Kidney (tissue), 14 donors: ENCODE results near the gene KRTAP20-3. TPM values are rescaled to one million over a fixed set of nuclear protein-coding genes. Genes with fewer than 3 reads are reported as not detected.

Experiments used
- DNase-seq, 5 donors: peaks; one replicate each; pipeline ENCODE4 v3.0.0-alpha.2; 2013 to 2020
- FAIRE-seq: peaks from 2 replicates; lab custom pipeline; 2012; peaks lifted over from hg19 to GRCh38; lab: Jason Lieb, UNC
- H3K27ac ChIP-seq, 2 donors: one replicate each; pipeline ENCODE4 v1.7.0; 2013; ENCODE audit warnings: low read depth in 2 of 2, low read length in 2 of 2, inconsistent platforms in 1 of 2
- H3K27me3 ChIP-seq: one replicate; pipeline ENCODE4 v1.7.1; 2013; ENCODE audit warnings: low read length, inconsistent platforms; ENCODE audit not compliant: control insufficient read depth, insufficient read depth
- H3K36me3 ChIP-seq, 3 donors: one replicate each; pipeline versions ENCODE4 v1.7.0 to v1.7.1; 2013; ENCODE audit warnings: low read length in 3 of 3, control low read depth in 1 of 3, inconsistent platforms in 1 of 3; ENCODE audit not compliant: insufficient read depth in 3 of 3, control insufficient read depth in 2 of 3
- H3K4me1 ChIP-seq, 3 donors: one replicate each; pipeline versions ENCODE4 v1.7.0 to v1.7.1; 2013; ENCODE audit warnings: low read length in 3 of 3, inconsistent platforms in 1 of 3, low read depth in 1 of 3; ENCODE audit not compliant: control insufficient read depth in 2 of 3, insufficient read depth in 2 of 3
- H3K4me3 ChIP-seq, 3 donors: one replicate each; pipeline versions ENCODE4 v1.7.0 to v1.8.1; 2013; ENCODE audit warnings: low read length in 3 of 3, control low read depth in 1 of 3, inconsistent platforms in 1 of 3
- H3K9ac ChIP-seq, 3 donors: one replicate each; pipeline versions ENCODE4 v1.7.0 to v1.7.1; 2013; ENCODE audit warnings: low read length in 3 of 3, control low read depth in 1 of 3, inconsistent platforms in 1 of 3
- H3K9me3 ChIP-seq, 3 donors: one replicate each; pipeline versions ENCODE4 v1.7.0 to v1.7.1; 2013; ENCODE audit warnings: low read length in 3 of 3, control low read depth in 1 of 3, inconsistent platforms in 1 of 3; ENCODE audit not compliant: control insufficient read depth in 2 of 3, insufficient read depth in 1 of 3
- intact Hi-C: fragments of 100-400 bp; cut with DNase I; formaldehyde crosslinking; loops from one replicate; pipeline ENCODE4 v1.11.1; 2022
- polyA plus RNA-seq: library from polyadenylated mRNA; stranded (reverse); fragments of 350-450 nt; fragmentation: Illumina TruSeq; extraction: RNeasy Lipid Tissue Mini Kit (QIAGEN cat#74804); gene quantifications from one replicate; pipeline ENCODE4 v1.2.3, GENCODE V29; 2014; ENCODE audit warnings: low read depth, low replicate concordance; ENCODE audit not compliant: insufficient read depth
- total RNA-seq: library from RNA; stranded (reverse); fragmentation: NEBNext Ultra II Directional; extraction: Animal tissue kit (Norgen Biotek cat#: 25700); gene quantifications from one replicate; pipeline ENCODE4 v1.2.1, GENCODE V29; 2021
- TF ChIP-seq, protein P1 (sequence below): IDR thresholded peaks from 3 replicates; pipeline ENCODE4 v1.5.1; 2012; ENCODE audit warnings: mild to moderate bottlenecking, moderate library complexity, borderline replicate concordance; ENCODE audit not compliant: insufficient read depth; ENCODE audit errors: extremely low read depth
- donor health status: control.
- donor health status: control.
- donor health status: control.
- donor health status: control.
- donor health status: control.
- donor health status: DM: yes; HTN: yes; CAD: no.
- donor health status: Normal renal cell carcinoma (clear cell type).

Gene KRTAP20-3
- total and polyA plus RNA-seq, 2 donors from 2014 or later, result not detected

DNA sequence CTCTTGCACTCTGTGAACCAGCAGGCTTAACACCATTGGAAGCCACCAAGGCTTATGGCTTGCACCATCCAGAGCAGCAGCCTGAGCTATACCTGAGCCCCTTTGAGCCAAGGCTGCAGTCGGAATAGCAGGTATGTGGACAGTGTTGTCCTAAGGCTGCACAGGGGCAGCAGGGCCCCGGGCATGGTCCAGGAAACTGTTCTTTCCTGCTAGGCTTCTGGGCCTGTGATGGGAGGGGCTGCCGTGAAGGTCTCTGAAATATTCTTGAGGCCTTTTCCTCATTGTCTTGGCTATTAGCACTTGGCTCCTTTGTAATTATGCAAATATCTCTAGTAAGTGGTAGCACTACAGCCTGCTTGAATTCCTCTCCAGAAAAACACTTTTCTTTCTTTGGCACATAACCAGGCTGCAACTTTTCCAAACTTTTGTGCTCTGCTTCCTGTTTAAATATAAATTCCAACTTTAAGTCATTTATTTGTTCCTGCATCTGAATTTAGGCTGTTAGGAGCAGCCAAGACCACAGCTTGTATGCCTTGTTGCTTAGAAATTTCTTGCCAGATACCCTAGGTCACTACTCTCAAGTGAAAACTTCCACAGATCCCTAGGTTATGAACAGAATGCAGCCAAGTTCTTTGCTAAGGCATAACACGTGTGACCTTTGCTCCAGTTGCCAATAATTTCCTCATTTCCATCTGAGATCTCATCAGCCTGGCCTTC, 17.1 kb upstream of the KRTAP20-3 start:
- intact Hi-C loops, result no loop called here
- TF ChIP-seq, protein P1, sequence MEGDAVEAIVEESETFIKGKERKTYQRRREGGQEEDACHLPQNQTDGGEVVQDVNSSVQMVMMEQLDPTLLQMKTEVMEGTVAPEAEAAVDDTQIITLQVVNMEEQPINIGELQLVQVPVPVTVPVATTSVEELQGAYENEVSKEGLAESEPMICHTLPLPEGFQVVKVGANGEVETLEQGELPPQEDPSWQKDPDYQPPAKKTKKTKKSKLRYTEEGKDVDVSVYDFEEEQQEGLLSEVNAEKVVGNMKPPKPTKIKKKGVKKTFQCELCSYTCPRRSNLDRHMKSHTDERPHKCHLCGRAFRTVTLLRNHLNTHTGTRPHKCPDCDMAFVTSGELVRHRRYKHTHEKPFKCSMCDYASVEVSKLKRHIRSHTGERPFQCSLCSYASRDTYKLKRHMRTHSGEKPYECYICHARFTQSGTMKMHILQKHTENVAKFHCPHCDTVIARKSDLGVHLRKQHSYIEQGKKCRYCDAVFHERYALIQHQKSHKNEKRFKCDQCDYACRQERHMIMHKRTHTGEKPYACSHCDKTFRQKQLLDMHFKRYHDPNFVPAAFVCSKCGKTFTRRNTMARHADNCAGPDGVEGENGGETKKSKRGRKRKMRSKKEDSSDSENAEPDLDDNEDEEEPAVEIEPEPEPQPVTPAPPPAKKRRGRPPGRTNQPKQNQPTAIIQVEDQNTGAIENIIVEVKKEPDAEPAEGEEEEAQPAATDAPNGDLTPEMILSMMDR, result no peak
- no peaks in the 10 kb centered on the region for H3K27me3 ChIP-seq
- no peaks in the 10 kb centered on the region for H3K36me3 ChIP-seq
- DNase-seq (no peak), FAIRE-seq (no peak)
- no peak overlapping the region for H3K4me3 ChIP-seq
- H3K27ac ChIP-seq, result no peak overlapping the region
- no peaks in the 10 kb centered on the region for H3K9me3 ChIP-seq
- no peak overlapping the region for H3K9ac ChIP-seq
- H3K4me1 ChIP-seq, result no peaks in the 10 kb centered on the region

DNA sequence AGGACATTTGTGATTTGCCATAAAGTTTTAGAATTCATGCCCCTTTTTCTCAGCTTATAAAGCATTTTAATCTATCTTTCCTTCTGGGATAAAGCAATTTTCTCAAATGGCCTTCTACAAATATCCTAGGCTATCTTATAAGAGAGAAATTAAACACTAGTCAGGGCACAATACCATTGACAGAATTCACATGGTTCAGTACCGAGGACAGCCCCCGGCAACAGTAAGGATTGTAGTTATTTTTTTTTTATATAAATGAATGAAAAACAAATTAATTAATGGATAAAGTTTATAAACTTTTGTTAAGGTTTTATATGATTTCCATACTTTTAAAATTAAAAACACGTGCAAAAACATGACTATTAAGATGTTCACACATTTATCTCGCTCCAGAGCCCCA, 14.6 kb upstream of the KRTAP20-3 start:
- DNase-seq (no peak), FAIRE-seq (no peak)
- no peaks in the 10 kb centered on the region for H3K4me1 ChIP-seq
- no peaks in the 10 kb centered on the region for H3K36me3 ChIP-seq
- no peaks in the 10 kb centered on the region for H3K27me3 ChIP-seq
- H3K27ac ChIP-seq, result no peak overlapping the region
- no peak overlapping the region for H3K4me3 ChIP-seq
- no peak overlapping the region for H3K9ac ChIP-seq
- TF ChIP-seq, protein P1, result no peak
- intact Hi-C loops, result no loop called here
- no peaks in the 10 kb centered on the region for H3K9me3 ChIP-seq

DNA sequence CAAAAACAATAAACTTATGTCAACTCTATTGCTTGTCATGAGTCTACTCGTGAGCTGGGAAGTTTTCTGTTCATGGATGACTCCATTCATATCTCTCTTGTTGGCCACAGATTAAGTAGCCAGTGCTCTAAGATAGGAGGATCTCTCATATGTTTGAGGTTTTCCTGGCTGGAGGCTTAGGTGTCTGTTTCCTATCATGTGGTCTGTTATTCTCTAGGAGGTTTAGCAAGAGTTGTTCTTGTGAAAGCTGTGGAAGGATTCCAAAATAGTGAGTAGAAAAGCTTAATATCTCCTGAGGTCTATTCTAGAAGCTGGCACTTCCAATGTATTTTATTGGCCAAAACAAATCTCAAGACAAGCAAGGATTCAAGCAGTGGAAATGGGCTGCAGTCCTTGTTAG, 13.5 kb upstream of the KRTAP20-3 start:
- H3K9me3 ChIP-seq, result no peaks in the 10 kb centered on the region
- TF ChIP-seq, protein P1, result no peak
- H3K4me1 ChIP-seq, result no peaks in the 10 kb centered on the region
- H3K9ac ChIP-seq, result no peak overlapping the region
- intact Hi-C loops, result no loop called here
- no peaks in the 10 kb centered on the region for H3K36me3 ChIP-seq
- H3K27me3 ChIP-seq, result no peaks in the 10 kb centered on the region
- H3K27ac ChIP-seq, result no peak overlapping the region
- no peak overlapping the region for H3K4me3 ChIP-seq
- DNase-seq (no peak), FAIRE-seq (no peak)

DNA sequence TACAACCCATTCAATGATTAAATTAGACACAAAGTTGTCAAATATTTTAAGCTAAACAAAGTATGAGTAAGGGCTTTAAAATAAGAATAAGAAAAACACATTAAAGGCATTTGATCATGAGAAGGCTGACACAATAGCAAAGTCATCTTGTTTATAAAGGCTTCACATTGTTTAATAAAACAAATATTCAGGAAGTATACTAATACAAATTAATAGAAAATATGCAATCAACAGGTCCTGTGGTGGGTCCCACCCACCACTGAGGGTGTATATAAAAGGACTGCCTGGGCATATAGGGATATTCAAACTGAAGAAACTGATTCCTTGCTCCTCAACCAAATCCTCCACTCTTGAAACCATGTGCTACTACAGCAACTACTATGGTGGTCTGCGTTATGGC, 7.8 kb upstream of the KRTAP20-3 start, which contains the start of gene KRTAP20-2:
Gene KRTAP20-2, plus strand, starts transcription at position 301 of the 400 bp plus-strand sequence. Its CDS starts 58 bp downstream, at position 359.
- DNase-seq, result no peak
- TF ChIP-seq, protein P1, result no peak
- Histone ChIP-seq H3K27me3 (no peaks in the 10 kb centered on the region), H3K4me3 (no peak within 1 kb of the TSS), H3K9me3 (no peaks in the 10 kb centered on the region), H3K27ac (no peak within 1 kb of the TSS), H3K9ac (no peak within 1 kb of the TSS), H3K4me1 (no peaks in the 10 kb centered on the region), H3K36me3 (no peaks in the 10 kb centered on the region)
- intact Hi-C loops, result no loop called here
- FAIRE-seq, result no peak
